Measurements from ENCODE around the gene OTUD7B.

Gene OTUD7B

DNA sequence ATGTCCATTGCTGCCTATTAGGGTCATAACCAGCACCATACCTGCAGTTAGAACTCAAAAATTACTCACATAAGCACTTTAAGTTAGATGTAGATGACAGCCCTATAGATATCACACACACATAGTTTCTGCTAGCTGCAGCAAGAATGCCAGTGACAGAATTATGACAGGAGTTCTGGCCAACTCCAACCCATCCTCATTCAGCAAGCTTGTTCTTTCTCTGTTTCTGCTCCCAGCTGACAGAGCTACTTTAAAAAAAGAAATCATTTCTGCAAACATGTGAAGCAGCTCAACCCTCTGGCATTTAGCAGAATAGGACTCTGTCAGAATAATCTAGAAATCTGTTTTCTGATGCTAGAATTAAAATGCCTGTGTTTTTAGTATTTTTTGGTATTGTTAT, 23.8 kb upstream of the OTUD7B start:
- TF ChIP-seq ZNF768 (tag by site-specific recombination; IDR thresholded peaks at IDR 0.05) (no peak), KLF7 (tag by site-specific recombination; IDR thresholded peaks at IDR 0.05; ENCODE audit: borderline replicate concordance) (no peak), ZNF391 (tag by site-specific recombination; IDR thresholded peaks at IDR 0.05; ENCODE audit: borderline replicate concordance, low read depth) (no peak)
- TF ChIP-seq, protein P1, sequence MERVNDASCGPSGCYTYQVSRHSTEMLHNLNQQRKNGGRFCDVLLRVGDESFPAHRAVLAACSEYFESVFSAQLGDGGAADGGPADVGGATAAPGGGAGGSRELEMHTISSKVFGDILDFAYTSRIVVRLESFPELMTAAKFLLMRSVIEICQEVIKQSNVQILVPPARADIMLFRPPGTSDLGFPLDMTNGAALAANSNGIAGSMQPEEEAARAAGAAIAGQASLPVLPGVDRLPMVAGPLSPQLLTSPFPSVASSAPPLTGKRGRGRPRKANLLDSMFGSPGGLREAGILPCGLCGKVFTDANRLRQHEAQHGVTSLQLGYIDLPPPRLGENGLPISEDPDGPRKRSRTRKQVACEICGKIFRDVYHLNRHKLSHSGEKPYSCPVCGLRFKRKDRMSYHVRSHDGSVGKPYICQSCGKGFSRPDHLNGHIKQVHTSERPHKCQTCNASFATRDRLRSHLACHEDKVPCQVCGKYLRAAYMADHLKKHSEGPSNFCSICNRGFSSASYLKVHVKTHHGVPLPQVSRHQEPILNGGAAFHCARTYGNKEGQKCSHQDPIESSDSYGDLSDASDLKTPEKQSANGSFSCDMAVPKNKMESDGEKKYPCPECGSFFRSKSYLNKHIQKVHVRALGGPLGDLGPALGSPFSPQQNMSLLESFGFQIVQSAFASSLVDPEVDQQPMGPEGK (tag by site-specific recombination; IDR thresholded peaks at IDR 0.05) = no peak
- H3K9me3 ChIP-seq (ENCODE audit: control insufficient read depth, insufficient read depth, low read depth, low read length) = no peaks in the 10 kb centered on the region
- H3K27ac ChIP-seq (ENCODE audit: extremely low read depth, low read depth, low read length) = no peak overlapping the region
- H3K4me1 ChIP-seq (ENCODE audit: control insufficient read depth, insufficient read depth, low read length) = no peaks in the 10 kb centered on the region
- ChIA-PET POLR2A (interaction anchor here (1.7 kb wide), 1 partner anchor 23 kb away, joined by 4 read pairs; no protein-coding TSS in a partner anchor), CTCF (interaction anchor here (1.1 kb wide), 1 partner anchor 16 kb away, joined by 7 read pairs; no protein-coding TSS in a partner anchor)
- H3K4me3 ChIP-seq (ENCODE audit: low read depth, low read length) = no peak overlapping the region
- H3K36me3 ChIP-seq (ENCODE audit: control insufficient read depth in 2 of 2, insufficient read depth in 1 of 2, low read length in 2 of 2) = no peaks in the 10 kb centered on the region

DNA sequence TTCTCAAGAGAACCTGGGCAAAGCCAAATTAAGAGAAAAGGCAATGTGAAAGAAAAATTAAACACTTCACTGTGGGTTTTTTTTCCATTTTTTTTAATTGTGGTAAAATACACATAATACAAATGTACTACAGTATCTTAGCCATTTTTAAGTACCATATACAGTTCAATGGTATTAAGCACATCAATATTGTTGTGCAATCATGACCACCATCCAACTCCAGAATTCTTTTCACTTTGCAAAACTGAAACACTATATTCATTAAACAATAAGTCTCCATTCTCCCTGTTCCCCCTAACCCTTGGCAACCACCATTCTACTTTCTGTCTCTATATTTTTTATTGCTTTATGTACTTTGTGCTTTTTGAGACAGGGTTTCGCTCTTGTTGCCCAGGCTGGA, 17.8 kb upstream of the OTUD7B start:
- TF ChIP-seq SCRT1 (tag by site-specific recombination; IDR thresholded peaks at IDR 0.05; ENCODE audit: borderline replicate concordance) (no peak), GLI2 (tag by site-specific recombination; IDR thresholded peaks at IDR 0.05; ENCODE audit: borderline replicate concordance, low read depth) (no peak), ZFP69B (tag by site-specific recombination; IDR thresholded peaks at IDR 0.05) (no peak), ZNF138 (tag by site-specific recombination; IDR thresholded peaks at IDR 0.05; ENCODE audit: borderline replicate concordance) (no peak), ZNF544 (tag by site-specific recombination; IDR thresholded peaks at IDR 0.05) (no peak), ZNF701 (tag by site-specific recombination; IDR thresholded peaks at IDR 0.05) (no peak), ZNF302 (tag by site-specific recombination; IDR thresholded peaks at IDR 0.05; ENCODE audit: low read depth) (no peak), BCL11A (tag by site-specific recombination; IDR thresholded peaks at IDR 0.05; ENCODE audit: low read depth) (no peak), ZNF600 (tag by site-specific recombination; IDR thresholded peaks at IDR 0.05) (no peak), ZNF423 (tag by site-specific recombination; IDR thresholded peaks at IDR 0.05) (no peak), ZNF658 (tag by site-specific recombination; IDR thresholded peaks at IDR 0.05) (no peak), GFI1B (tag by site-specific recombination; IDR thresholded peaks at IDR 0.05) (no peak), ZNF112 (tag by site-specific recombination; IDR thresholded peaks at IDR 0.05) (no peak)
- H3K4me3 ChIP-seq (ENCODE audit: low read depth, low read length) = no peak overlapping the region
- H3K27ac ChIP-seq (ENCODE audit: extremely low read depth, low read depth, low read length) = no peak overlapping the region
- no peaks in the 10 kb centered on the region for H3K36me3 ChIP-seq (ENCODE audit: control insufficient read depth in 2 of 2, insufficient read depth in 1 of 2, low read length in 2 of 2)
- POLR2A ChIA-PET = no interaction called here
- H3K4me1 ChIP-seq (ENCODE audit: control insufficient read depth, insufficient read depth, low read length) = no peaks in the 10 kb centered on the region
- CTCF ChIA-PET = no interaction called here
- no peaks in the 10 kb centered on the region for H3K9me3 ChIP-seq (ENCODE audit: control insufficient read depth, insufficient read depth, low read depth, low read length)

DNA sequence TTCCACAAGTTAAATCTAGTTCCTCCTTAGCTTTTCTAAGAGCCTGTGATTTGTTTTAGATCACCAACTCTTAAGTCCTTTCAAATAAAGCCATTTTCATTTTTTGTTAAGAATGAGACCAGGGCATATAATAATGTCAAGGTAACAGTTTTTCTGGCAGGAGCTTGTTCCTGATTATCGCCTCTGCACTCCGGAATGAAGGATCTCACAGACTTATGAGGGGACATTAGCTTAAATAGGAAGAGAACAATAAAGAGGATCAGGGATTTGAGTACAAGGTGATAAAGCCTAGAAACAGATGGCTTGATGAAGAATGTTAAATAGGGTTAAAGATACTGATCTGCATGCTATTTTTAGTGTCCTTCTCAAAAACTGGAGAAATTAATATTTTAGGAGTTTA, 13.6 kb upstream of the OTUD7B start:
- ChIA-PET CTCF (interaction anchor here (0.6 kb wide), 2 partner anchors 12 to 36 kb away, joined by 3 read pairs; no protein-coding TSS in a partner anchor), POLR2A (interaction anchor here (1.3 kb wide), 1 partner anchor 9 kb away, joined by 3 read pairs; no protein-coding TSS in a partner anchor)
- H3K36me3 ChIP-seq (ENCODE audit: control insufficient read depth in 2 of 2, insufficient read depth in 1 of 2, low read length in 2 of 2) = no peaks in the 10 kb centered on the region
- H3K4me1 ChIP-seq (ENCODE audit: control insufficient read depth, insufficient read depth, low read length) = no peaks in the 10 kb centered on the region
- no peaks in the 10 kb centered on the region for H3K9me3 ChIP-seq (ENCODE audit: control insufficient read depth, insufficient read depth, low read depth, low read length)
- no peak overlapping the region for H3K27ac ChIP-seq (ENCODE audit: extremely low read depth, low read depth, low read length)
- no peak overlapping the region for H3K4me3 ChIP-seq (ENCODE audit: low read depth, low read length)
- TF ChIP-seq, protein P2, sequence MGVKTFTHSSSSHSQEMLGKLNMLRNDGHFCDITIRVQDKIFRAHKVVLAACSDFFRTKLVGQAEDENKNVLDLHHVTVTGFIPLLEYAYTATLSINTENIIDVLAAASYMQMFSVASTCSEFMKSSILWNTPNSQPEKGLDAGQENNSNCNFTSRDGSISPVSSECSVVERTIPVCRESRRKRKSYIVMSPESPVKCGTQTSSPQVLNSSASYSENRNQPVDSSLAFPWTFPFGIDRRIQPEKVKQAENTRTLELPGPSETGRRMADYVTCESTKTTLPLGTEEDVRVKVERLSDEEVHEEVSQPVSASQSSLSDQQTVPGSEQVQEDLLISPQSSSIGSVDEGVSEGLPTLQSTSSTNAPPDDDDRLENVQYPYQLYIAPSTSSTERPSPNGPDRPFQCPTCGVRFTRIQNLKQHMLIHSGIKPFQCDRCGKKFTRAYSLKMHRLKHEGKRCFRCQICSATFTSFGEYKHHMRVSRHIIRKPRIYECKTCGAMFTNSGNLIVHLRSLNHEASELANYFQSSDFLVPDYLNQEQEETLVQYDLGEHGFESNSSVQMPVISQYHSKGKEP (tag by site-specific recombination; IDR thresholded peaks at IDR 0.05) = no peak
- TF ChIP-seq KLF7 (tag by site-specific recombination; IDR thresholded peaks at IDR 0.05; ENCODE audit: borderline replicate concordance) (no peak), HOXA7 (CRISPR knock-in tag; IDR thresholded peaks at IDR 0.05; ENCODE audit: borderline replicate concordance) (no peak), ZNF354C (tag by site-specific recombination; IDR thresholded peaks at IDR 0.05; ENCODE audit: borderline replicate concordance, low read depth) (no peak), ZNF707 (tag by site-specific recombination; IDR thresholded peaks at IDR 0.05) (no peak), KLF16 (tag by site-specific recombination; IDR thresholded peaks at IDR 0.05) (no peak), KLF10 (tag by site-specific recombination; IDR thresholded peaks at IDR 0.05) (no peak), ZFP37 (tag by site-specific recombination; IDR thresholded peaks at IDR 0.05) (no peak), ZNF473 (tag by site-specific recombination; IDR thresholded peaks at IDR 0.05) (no peak), ZNF112 (tag by site-specific recombination; IDR thresholded peaks at IDR 0.05) (no peak), REPIN1 (tag by site-specific recombination; IDR thresholded peaks at IDR 0.05; ENCODE audit: low read depth) (no peak), ZNF184 (tag by site-specific recombination; IDR thresholded peaks at IDR 0.05) (no peak)
- TF ChIP-seq, protein P3, sequence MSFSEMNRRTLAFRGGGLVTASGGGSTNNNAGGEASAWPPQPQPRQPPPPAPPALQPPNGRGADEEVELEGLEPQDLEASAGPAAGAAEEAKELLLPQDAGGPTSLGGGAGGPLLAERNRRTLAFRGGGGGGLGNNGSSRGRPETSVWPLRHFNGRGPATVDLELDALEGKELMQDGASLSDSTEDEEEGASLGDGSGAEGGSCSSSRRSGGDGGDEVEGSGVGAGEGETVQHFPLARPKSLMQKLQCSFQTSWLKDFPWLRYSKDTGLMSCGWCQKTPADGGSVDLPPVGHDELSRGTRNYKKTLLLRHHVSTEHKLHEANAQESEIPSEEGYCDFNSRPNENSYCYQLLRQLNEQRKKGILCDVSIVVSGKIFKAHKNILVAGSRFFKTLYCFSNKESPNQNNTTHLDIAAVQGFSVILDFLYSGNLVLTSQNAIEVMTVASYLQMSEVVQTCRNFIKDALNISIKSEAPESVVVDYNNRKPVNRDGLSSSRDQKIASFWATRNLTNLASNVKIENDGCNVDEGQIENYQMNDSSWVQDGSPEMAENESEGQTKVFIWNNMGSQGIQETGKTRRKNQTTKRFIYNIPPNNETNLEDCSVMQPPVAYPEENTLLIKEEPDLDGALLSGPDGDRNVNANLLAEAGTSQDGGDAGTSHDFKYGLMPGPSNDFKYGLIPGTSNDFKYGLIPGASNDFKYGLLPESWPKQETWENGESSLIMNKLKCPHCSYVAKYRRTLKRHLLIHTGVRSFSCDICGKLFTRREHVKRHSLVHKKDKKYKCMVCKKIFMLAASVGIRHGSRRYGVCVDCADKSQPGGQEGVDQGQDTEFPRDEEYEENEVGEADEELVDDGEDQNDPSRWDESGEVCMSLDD (tag by site-specific recombination; IDR thresholded peaks at IDR 0.05) = no peak
